GM19328 (cell line): ENCODE measurements around the gene LIN7A.
"Not testable (repeated sequence)": the region's sequence is repeated elsewhere in the genome, so short reads cannot be mapped to it uniquely, and the experiment has no call there.

Experiments used
- ATAC-seq: cut with Tn5 transposase; IDR thresholded peaks from one replicate; pipeline ENCODE4 v1.9.1; 2021; ENCODE audit warnings: mild to moderate bottlenecking, moderate library complexity; ENCODE audit not compliant: unreplicated experiment

Gene LIN7A

GRCh38 chr12:80924437-80924836 lies 13.3 kb downstream of the LIN7A start:
- ATAC-seq, result no peak

GRCh38 chr12:80920006-80920405 lies 17.7 kb downstream of the LIN7A start:
- no peak for ATAC-seq

- ATAC-seq, result no peak
These were observed 20.1 kb downstream of the LIN7A start for GRCh38 chr12:80917651-80918050.

- ATAC-seq, result no peak
These were observed 24.6 kb downstream of the LIN7A start for GRCh38 chr12:80912901-80913770.

GRCh38 chr12:80909370-80909769 lies 28.4 kb downstream of the LIN7A start:
- ATAC-seq, result no peak

- no peak for ATAC-seq
These were observed 35.0 kb downstream of the LIN7A start for GRCh38 chr12:80902711-80903110.

GRCh38 chr12:80901661-80902060 lies 36.1 kb downstream of the LIN7A start:
- ATAC-seq, result no peak

- ATAC-seq, result no peak
These were observed 42.5 kb downstream of the LIN7A start for GRCh38 chr12:80895240-80895639.

GRCh38 chr12:80894179-80894578 lies 43.6 kb downstream of the LIN7A start:
- ATAC-seq, result no peak

GRCh38 chr12:80892597-80893445 lies 44.9 kb downstream of the LIN7A start:
- ATAC-seq, result peak; percentile 62

- no peak for ATAC-seq
These were observed 53.1 kb downstream of the LIN7A start for GRCh38 chr12:80884651-80885050.

GRCh38 chr12:80881106-80881505 lies 56.6 kb downstream of the LIN7A start:
- no peak for ATAC-seq

- not testable (repeated sequence) for ATAC-seq
These were observed 59.3 kb downstream of the LIN7A start for GRCh38 chr12:80878452-80878851.

GRCh38 chr12:80877721-80878265 lies 59.9 kb downstream of the LIN7A start:
- ATAC-seq, result no peak

- ATAC-seq, result no peak
These were observed 65.7 kb downstream of the LIN7A start for GRCh38 chr12:80872053-80872452.

GRCh38 chr12:80869264-80869663 lies 68.5 kb downstream of the LIN7A start:
- no peak for ATAC-seq

- no peak for ATAC-seq
These were observed 69.2 kb downstream of the LIN7A start for GRCh38 chr12:80868576-80868975.

GRCh38 chr12:80867941-80868340 lies 69.8 kb downstream of the LIN7A start:
- no peak for ATAC-seq

- ATAC-seq, result no peak
These were observed 73.5 kb downstream of the LIN7A start for GRCh38 chr12:80864046-80864735.

GRCh38 chr12:80862531-80862930 lies 75.2 kb downstream of the LIN7A start:
- no peak for ATAC-seq
